H1 (cell line): ENCODE data around the gene RNFT1.
"Not testable (repeated sequence)": the region's sequence is repeated elsewhere in the genome, so short reads cannot be mapped to it uniquely, and the experiment has no call there.

Experiments
- ATF3 ChIP-seq: IDR thresholded peaks from 2 replicates; pipeline ENCODE4 v1.6.1; 2011; ENCODE audit warnings: low read depth, mild to moderate bottlenecking, low read length; ENCODE audit not compliant: insufficient read depth
- CBX5 ChIP-seq: fragments of 300-800, 300-1000 bp; sonication (generic); IDR thresholded peaks from 2 replicates; pipeline ENCODE4 v1.7.1; 2016; ENCODE audit warnings: antibody characterized with exemption, low read length, low read depth
- CREB1 ChIP-seq: IDR thresholded peaks from 2 replicates; pipeline ENCODE4 v1.6.1; 2012; ENCODE audit warnings: inconsistent platforms
- EP300 ChIP-seq, 2 experiments: IDR thresholded peaks; 1 replicate in 1 of 2; 2 replicates in 1 of 2; pipeline ENCODE4 v1.6.1; 2011 to 2012; ENCODE audit warnings: low read depth in 2 of 2, low read length in 2 of 2, mild to moderate bottlenecking in 2 of 2, borderline replicate concordance in 1 of 2, inconsistent platforms in 1 of 2, moderate library complexity in 1 of 2
- EZH2 ChIP-seq: fragments of 200-600 bp; sonication (generic); IDR thresholded peaks from 2 replicates; pipeline ENCODE4 v1.7.1; 2012; ENCODE audit warnings: low read depth, mild to moderate bottlenecking, moderate library complexity, low read length, inconsistent platforms; ENCODE audit not compliant: severe bottlenecking
- HDAC2 ChIP-seq, 2 experiments: fragments of 300-600 bp in 1 of 2; sonication (generic) in 1 of 2; IDR thresholded peaks; 2 replicates each; pipeline ENCODE4 v1.6.1; 2011 to 2012; ENCODE audit warnings: low read depth in 2 of 2, low read length in 2 of 2, mild to moderate bottlenecking in 2 of 2, moderate library complexity in 2 of 2, borderline replicate concordance in 1 of 2, inconsistent platforms in 1 of 2
- NANOG ChIP-seq: IDR thresholded peaks from 2 replicates; pipeline ENCODE4 v1.6.1; 2011; ENCODE audit warnings: low read length, low read depth, mild to moderate bottlenecking, inconsistent platforms; ENCODE audit not compliant: insufficient read depth, poor library complexity, severe bottlenecking
- POLR2A ChIP-seq, 2 experiments: IDR thresholded peaks; 1 replicate in 1 of 2; 2 replicates in 1 of 2; pipeline ENCODE4 v1.6.1; 2011; ENCODE audit warnings: low read depth in 2 of 2, low read length in 2 of 2, mild to moderate bottlenecking in 2 of 2; ENCODE audit errors: control extremely low read depth in 1 of 2
- SIN3A ChIP-seq, 2 experiments: IDR thresholded peaks in 1 of 2; conservative IDR thresholded peaks in 1 of 2; 2 replicates each; pipeline ENCODE4 v1.6.1; 2011 to 2012; ENCODE audit warnings: low read length in 2 of 2, improper control_type of control experiment in 1 of 2, low read depth in 1 of 2, mild to moderate bottlenecking in 1 of 2
- SUZ12 ChIP-seq: fragments of 200-600 bp; sonication (generic); IDR thresholded peaks from 2 replicates; pipeline ENCODE4 v1.6.1; 2012; ENCODE audit warnings: mild to moderate bottlenecking, inconsistent platforms, low read length, moderate library complexity, mixed read lengths
- TF ChIP-seq, protein P1 (sequence below), 3 experiments: IDR thresholded peaks; 1 replicate in 2 of 3; 2 replicates in 1 of 3; pipeline versions ENCODE4 v1.5.1 to v1.6.1; 2011; ENCODE audit warnings: low read length in 3 of 3, mild to moderate bottlenecking in 3 of 3, inconsistent platforms in 2 of 3, low read depth in 1 of 3, moderate library complexity in 1 of 3; ENCODE audit not compliant: insufficient read depth in 1 of 3; ENCODE audit errors: control extremely low read depth in 1 of 3
- TF ChIP-seq, protein P2 (sequence below): IDR thresholded peaks from 2 replicates; pipeline ENCODE4 v1.6.1; 2012; ENCODE audit warnings: inconsistent platforms

DNA sequence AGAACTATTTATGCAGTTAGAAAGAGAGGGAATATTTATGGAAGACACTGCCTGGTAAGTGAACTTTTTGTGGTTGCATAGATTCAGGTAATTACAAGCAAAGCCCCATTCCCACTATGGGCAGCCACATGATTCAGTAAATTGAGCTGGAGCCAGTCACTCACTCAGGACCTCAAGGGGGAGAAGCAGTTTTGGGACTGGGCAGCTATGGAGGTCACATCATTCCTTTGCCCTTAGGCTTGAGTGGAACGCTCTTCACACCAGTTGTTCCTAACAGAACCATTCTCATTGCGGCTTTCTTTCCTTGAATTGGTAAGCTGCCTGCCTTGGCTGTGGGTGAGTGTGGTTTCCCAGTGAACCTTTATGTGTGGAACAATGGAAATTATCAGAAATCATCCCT is 34.4 kb downstream of the RNFT1 start:
- TF ChIP-seq SIN3A (conservative IDR thresholded peaks at IDR 0.05 in 1 of 2, IDR thresholded peaks at IDR 0.05 in 1 of 2; ENCODE audit: low read depth in 1 of 2, low read length in 2 of 2); SUZ12; EP300 (IDR thresholded peaks at IDR 0.05; ENCODE audit: borderline replicate concordance in 1 of 2, low read depth in 2 of 2, low read length in 2 of 2); EZH2; CREB1; POLR2A (IDR thresholded peaks at IDR 0.05; ENCODE audit: control extremely low read depth in 1 of 2, low read depth in 2 of 2, low read length in 2 of 2); NANOG; ATF3; HDAC2 (IDR thresholded peaks at IDR 0.05; ENCODE audit: borderline replicate concordance in 1 of 2, low read depth in 2 of 2, low read length in 2 of 2); CBX5: not testable (repeated sequence)
- TF ChIP-seq, protein P1, sequence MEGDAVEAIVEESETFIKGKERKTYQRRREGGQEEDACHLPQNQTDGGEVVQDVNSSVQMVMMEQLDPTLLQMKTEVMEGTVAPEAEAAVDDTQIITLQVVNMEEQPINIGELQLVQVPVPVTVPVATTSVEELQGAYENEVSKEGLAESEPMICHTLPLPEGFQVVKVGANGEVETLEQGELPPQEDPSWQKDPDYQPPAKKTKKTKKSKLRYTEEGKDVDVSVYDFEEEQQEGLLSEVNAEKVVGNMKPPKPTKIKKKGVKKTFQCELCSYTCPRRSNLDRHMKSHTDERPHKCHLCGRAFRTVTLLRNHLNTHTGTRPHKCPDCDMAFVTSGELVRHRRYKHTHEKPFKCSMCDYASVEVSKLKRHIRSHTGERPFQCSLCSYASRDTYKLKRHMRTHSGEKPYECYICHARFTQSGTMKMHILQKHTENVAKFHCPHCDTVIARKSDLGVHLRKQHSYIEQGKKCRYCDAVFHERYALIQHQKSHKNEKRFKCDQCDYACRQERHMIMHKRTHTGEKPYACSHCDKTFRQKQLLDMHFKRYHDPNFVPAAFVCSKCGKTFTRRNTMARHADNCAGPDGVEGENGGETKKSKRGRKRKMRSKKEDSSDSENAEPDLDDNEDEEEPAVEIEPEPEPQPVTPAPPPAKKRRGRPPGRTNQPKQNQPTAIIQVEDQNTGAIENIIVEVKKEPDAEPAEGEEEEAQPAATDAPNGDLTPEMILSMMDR (IDR thresholded peaks at IDR 0.05; ENCODE audit: control extremely low read depth in 1 of 3, insufficient read depth in 1 of 3, low read depth in 1 of 3, low read length in 3 of 3) = not testable (repeated sequence)
- TF ChIP-seq, protein P2, sequence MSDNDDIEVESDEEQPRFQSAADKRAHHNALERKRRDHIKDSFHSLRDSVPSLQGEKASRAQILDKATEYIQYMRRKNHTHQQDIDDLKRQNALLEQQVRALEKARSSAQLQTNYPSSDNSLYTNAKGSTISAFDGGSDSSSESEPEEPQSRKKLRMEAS = not testable (repeated sequence)
